HuH-7 (cell line): ENCODE measurements around the gene ITGA7.

ENCODE experiments used
- DNase-seq: peaks from one replicate; pipeline ENCODE4 v3.0.0; 2011; ENCODE audit warnings: low spot score

ITGA7 gene

DNA sequence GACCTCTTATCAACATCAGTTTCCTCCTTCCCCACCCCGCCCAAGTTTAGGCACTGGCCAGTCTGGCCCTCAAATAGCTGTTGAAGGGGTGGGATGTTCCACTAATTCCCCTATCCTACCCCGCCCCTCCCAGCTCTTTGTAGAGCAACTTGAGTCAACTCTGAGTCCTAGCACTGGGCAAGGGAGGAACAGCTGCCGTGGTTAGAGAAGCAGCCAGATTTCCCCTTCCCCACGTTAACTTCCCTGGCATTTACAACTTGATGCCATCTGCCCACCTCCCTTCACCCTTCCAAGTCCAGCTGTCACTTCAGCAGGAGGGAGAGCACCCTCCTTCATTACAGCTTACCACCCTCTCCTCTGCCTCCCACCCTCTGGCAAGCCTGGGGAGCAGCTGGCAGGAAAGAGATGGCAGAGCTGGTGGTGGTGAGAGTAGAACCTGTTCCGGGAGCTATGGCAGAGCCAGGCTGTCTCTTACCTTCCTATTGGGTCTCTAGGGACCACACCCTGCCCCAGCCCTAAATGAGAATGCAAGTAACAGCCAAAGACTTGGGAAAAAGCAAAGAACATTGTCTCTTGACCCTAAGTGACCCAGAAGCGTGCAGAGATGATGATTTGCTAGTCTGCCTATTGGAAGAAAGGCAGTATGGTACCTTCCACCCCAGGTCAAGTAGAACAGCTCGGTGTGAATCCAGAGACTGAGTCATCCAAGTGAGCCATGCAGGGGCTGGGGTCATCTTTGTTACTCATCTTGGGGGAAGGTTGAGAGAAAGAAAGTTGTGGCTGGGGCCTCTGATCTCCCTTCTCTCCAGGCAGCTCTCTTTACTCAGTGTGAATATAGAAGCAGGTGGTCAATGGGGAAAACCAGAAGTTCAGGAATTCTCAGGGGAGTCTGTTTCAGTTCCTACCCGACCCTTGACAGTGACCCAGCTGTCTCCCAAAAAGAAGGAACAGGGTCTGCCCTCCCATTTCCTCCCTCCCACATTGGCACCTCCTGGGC is 9.6 kb upstream of the ITGA7 start:
- no peak for DNase-seq

DNA sequence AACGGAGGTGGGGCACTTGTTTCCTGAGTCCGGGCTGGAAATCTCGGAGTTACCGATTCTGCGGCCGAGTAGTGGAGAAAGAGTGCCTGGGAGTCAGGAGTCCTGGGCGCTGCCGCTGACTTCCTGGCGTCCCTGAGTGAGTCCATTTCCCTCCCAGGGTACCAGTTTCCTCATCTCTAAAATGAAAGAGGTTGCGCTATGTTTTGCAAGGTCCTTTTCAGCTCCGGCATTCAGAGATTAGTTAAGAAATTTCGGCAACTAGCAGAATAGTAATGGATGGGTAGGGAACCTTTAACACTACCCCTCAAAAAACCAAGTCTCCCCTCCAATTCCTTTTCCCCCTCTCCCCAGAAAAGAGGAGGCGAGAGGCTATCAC is 8.9 kb upstream of the ITGA7 start:
- no peak for DNase-seq

GRCh38 chr12:55715833-55716581 is 8.3 kb upstream of the ITGA7 start, which contains the start of gene BLOC1S1:
Gene BLOC1S1 (plus strand): TSS chr12:55716046. CDS start chr12:55716052, 6 bp downstream.
- DNase-seq = peak; percentile 96

DNA sequence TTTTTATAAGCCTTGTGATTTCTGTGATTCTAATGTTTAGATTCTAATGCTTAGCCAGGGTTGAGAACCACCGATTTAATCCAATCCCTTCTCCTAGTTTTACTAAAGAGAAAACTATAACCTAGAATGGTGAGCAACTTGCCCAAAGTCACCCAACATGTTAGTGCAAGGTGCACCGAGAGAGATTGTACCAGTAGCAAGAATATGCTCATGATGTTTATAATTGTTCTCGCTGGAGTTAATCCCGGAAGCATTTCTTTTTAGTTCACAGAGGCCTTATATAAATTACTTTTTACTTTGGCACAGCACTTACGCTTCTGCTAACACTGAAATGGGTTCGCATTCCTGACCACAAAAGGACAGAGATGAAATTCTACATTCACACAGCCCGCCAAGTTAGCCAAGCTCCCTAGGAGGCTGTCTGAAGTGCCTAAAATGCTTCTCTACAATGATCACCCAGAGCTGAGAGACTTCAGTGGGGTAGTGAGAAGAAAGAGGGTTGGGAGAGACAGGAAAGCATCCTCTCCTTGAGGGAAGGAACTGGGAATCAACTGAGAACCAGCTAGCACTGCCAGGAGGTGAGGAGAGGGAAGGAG is 7.6 kb upstream of the ITGA7 start:
- DNase-seq = no peak

- no peak for DNase-seq
Observed at GRCh38 chr12:55713721-55714120, 6.0 kb upstream of the ITGA7 start.

- no peak for DNase-seq
Observed at GRCh38 chr12:55712700-55713415, 5.2 kb upstream of the ITGA7 start.

DNA sequence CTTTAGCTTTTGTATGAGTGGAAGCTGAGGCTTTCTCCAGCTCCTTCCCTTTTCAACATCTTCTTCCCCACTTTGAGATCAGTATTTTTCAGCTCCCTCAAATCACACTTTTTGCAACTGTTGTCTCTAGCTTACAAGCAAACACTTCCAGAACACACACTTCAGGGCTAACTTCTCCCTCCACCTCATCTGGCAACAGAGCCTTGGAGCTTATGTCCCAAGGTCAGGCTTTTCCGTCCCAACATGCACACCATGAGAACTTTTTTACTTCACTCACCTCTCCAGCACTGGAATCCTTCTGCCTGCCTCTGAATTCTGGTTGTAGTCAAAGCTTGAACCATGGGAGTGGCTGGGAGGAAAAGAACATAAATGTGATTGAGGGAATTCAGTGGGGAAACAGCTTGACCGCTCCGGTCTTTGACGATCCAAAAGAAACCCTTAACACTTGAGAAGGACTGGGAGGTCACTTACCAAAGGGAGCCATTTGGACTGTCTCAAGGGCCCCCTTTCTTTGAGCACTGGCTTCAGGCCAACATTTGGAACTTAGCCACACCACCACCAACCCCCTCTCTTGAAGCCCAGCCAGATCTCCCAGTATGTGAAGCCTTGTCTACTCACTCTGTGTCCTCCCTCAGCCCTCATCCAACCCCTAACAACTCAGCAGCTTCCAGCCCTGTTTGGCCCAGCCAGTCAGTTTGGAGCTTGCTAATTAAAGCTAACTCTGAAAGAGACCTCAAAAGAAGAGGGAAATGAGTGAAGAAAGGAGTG is 4.3 kb upstream of the ITGA7 start:
- no peak for DNase-seq

GRCh38 chr12:55708695-55709233 is 1.1 kb upstream of the ITGA7 start:
- no peak for DNase-seq

DNA sequence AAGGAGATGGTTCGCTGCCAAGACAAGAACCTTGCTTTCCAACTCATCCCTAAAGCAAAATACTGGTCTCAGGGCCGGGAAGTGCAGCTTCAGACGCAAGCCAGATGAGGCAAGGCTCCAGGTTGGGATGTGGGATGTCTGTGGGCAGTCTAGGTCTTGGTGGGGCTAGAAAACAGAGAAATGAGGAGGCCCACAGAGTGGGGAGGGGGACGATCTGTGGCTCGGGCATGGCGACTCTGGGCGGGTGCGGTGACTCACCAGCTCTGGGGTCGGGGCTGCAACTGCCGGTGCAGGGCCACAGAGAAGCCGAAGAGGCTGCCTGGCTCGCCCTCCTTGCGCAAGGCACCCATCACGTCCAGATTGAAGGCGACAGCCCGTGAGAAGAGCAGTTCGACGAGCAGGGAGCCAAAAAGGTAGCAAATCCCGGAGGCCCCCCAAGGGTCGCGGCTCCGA is 459 bp downstream of the ITGA7 start:
- DNase-seq = peak; percentile 47

DNA sequence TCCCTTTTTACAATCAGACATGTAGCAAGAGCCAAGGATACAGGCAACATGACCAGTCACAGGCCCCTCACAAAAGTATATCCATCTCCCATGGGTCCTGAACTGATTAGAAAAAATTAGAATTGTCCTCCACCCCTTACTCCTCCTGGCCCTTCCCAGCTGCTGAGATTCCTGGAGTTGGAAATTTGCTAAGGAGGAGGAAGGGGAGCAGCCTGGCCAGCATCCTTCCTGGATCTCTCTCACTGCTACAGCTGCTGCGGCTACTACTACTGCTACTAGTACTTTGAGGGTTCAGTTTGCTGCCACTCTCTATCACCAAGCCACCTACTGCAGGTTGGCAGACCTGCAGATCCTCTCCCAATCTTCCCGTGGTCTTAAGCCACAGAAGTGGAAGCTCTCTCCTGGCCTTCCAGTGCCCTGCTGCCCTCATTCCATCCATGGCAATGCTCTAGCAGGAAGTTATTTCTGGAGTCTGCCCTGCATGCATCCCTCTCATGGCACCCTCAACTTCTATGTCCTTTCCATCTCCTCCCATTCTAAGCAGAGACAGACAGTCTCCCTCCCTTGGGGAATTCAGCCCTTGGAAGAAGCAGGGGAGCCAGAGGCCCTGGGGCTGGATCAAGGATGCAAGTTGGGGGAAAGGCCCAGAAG is 1.0 kb downstream of the ITGA7 start:
- no peak for DNase-seq

GRCh38 chr12:55705782-55706402 is 1.8 kb downstream of the ITGA7 start:
- DNase-seq = peak; percentile 61

GRCh38 chr12:55704824-55705718 is 2.6 kb downstream of the ITGA7 start:
- no peak for DNase-seq

DNA sequence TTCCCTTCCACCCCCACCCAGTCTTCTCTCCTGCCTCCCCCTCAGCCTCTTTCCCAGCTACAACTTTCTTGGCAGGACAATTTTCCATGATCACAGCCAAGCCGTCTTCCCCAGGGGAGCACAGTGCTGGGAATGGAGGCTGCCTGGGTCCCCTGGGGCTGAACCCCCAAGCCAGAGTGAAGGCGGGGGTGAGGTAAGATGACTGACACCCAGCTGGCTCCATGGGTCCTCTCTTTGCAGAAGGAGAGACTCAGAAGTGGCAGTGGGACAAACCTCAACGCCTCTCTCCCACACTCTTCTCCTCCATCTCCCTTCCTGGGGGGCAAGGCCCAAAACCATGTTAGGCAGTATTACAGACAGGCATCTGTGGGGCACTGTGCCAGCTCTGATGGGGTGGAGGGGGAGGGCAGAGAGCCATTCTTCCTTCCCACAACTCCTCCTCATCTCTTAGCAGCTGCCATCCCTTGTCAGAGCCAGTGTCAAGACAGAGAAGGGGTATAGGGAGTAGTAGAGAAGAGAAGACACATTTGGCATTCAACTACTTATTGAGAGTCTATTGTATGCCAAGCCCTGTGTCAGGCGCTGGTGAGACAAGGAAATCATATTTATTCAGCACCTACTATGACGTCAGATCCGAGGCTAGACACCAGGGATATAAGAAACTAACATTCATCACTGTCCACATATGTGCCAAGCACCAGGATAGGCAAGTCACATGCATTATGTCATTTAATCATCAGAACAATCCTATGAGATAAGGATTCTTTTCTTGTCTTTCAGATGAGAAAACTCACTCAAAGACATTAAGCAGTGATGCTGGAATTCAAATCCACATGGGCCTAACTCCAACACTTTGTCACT is 3.6 kb downstream of the ITGA7 start:
- no peak for DNase-seq

DNA sequence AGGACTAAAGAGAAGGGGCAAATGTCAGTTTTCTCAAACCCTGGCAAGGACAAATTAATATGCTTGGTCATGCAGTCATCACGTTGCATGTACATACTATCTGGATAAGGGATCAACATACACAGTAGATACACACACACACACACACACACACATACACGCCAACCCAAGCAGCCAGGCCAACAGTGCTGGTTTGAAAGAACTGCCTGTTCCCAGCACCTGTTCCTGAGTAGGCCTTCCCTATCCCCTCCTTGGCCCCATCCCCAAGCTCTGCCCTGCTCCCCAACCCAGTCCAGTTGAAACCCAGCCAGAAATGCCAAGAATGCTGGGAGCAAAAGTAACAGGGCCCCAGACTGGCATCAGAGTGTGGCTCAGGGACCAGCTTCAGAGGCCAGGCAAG is 4.4 kb downstream of the ITGA7 start:
- no peak for DNase-seq

DNA sequence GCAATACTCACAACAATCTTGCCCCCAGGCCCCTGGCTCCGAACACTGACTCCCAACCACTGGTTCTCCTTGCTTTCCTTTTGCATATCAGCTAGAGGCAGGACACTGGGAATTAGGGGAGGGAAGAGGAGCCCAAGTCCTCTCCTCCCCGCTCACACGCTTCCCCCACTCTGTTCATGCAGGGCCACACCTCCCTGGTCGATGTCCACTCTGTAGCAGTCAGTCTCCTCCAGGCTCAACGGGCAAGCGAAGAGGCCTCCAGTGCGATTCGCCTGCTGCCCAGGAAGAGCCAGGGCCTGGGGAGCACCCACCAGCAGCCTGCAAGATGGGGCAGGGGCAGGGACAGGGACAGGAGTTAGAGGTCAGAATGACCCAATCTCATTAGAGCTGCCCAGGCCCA is 4.8 kb downstream of the ITGA7 start:
- no peak for DNase-seq

DNA sequence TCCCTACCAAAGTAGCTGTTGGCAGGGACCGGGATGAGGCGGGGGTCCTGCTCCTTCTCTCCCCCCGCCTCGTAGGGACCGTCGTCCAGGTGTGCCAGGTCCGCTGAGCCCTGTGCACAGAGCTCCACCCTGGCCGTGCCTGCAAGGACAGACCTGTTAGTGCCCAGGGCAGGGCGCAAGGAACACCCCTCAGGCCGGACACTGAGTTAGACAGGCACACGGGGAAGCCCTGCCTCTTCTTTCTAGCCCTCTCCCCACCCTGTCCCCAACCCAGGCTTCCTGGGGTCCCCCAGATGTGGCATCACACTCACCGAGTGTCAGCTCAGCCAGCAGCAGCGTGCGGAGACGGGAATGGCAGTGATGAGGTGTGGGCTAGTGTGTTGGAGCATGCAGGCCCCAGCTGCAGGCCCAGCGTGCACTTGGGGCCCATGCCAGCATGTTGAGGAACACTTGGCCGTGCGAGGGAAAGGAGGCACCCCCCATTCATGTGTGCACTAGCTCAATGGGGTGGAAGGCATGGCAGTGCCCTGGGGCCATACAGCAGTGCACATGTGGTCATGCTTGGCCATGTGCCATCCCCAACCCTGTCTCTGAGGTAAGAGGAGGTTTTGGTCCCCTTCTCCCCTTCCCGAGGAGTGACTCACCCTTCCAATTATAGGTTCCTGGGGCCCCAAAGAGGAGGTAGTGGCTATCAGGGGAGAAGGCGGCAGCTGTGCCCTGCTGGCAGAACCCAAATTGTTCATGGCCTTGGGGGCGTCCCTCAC is 7.3 kb downstream of the ITGA7 start:
- DNase-seq = no peak

- DNase-seq = no peak
Observed at GRCh38 chr12:55699471-55700055, 8.1 kb downstream of the ITGA7 start.
